Hippocampal formation (tissue), 2 donors: Measurements from ENCODE around the gene KRTAP10-11.
"Not testable (repeated sequence)": the region's sequence is repeated elsewhere in the genome, so short reads cannot be mapped to it uniquely, and the experiment has no call there.

Experiments
- DNase-seq, 2 donors: peaks; one replicate each; lab custom pipeline; 2025; lab: John Stamatoyannopoulos, UW

Gene KRTAP10-11

DNA sequence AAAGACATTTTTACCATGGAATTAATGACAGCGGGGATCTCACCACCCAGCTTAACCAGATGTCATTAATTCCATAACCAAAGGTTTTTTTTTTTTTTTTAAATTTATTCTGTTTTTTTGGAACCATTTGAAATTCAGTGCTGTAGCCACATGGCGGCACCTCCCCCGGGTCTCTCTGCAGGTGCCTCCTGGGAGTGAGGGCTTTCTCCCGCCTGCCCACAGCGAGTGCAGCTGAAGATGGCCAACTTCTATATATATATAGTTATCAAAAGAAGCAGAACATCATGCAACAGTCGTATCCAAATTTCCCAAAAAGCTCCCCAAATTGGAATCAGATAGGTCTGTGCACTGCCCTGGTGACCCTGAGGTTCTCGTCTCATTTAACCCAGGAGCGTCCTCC is 30.7 kb upstream of the KRTAP10-11 start:
- no peak for DNase-seq

DNA sequence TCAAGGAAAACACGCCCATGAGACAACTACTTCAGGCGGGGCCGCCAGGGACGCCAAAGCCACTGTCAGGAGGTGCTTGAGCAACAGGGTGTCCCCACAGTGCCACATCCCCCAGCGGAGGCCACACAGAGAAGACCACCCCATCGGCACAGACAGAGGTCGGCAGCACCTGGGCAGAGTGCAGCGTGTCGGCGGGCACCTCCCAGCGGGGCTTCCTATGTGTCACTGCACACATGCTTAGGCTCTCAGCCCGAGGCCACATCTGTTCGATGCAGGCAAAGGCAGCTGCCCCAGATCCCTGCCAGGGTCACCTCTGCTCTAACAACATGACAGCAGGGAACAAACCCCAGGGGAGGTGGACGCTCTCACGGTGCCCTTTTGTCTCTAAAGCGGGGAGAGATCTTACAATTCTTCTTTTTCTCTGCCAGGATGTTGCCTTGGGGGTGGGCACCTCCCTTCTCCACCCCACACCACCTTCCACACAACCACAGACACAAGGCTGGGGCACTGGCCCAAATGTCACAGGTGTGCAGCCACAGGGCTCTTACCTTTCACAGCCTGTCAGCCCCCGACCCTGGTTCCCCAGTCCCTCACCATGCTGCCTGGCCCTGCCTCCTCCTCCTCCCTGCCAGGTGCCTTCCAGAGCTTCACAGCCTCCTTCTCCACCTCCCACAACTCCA is 30.2 kb upstream of the KRTAP10-11 start:
- DNase-seq, result no peak

DNA sequence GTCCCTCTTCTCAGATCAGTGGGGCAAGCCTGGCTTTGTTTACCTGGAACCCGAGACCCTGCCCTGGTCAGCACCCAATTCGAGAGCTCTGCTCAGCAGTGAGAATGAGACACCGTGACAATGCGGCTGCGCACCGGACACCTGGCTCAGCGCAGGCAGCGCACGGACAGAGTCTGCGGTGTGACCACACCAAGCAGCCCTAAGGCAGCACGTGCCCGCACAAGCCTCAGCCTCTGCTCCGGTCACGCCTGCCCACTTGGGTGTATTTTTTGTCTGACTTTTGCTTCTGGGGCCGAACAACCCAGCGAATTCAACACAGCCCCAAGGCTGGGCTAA is 29.7 kb upstream of the KRTAP10-11 start:
- DNase-seq, result no peak

DNA sequence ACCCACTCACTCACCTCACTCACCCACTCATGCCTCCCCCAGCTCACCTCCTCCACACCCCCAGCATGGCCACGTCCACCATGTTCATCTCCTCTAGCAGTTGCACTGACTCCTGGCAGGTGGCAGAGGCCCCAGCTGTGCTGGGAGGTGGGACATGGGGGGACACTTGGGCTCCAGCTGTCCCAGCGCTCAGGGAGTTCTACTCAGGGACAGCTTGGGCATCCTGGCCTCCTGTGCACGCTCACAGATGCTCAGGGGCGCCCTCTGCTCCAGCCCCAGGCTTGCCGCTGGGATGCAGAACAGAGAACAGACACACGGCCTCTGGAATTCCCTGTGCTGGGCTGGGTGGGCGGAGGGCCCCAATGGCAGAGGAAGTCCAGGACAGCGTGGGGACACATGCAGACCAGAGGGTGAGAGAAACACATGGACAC is 29.1 kb upstream of the KRTAP10-11 start:
- no peak for DNase-seq

DNA sequence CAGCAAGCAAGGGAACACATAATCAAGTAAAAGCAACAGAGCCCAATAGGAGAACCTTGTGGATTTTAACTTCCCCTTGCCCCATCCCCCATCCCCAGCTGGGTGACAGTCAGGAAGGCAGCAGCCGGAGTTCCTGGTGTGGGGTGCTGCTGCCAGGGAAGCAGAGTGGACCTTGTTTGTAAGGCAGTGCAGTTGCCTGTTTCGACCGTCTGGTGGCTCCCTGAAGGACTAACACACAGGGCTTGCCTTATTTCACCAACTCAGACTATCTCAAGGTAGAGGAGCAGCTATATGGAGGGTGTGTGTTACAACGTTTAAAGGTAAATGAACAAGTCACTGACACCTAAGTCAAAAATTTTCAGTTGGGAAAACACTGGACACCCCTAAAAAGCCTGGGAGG is 27.7 kb upstream of the KRTAP10-11 start:
- DNase-seq, result no peak

DNA sequence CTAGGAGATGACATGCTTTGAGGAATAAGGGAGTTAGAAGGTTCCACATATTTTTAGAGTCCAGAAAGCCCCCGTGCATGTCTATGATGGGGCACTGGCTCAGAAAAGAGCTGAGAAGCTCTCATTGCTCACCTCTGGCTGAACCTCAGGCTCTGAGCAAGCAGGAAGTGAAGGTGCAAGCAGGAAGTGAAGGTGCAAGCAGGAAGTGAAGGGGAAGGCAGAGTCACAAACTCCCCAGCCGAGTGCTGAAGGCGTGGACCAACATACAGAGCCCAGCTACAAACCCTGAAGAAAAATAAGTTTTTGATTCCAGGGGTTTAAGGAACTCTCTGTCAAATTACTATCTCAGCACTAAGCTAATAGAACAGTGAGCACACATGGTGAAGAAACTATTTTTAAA is 27.3 kb upstream of the KRTAP10-11 start:
- DNase-seq, result no peak

DNA sequence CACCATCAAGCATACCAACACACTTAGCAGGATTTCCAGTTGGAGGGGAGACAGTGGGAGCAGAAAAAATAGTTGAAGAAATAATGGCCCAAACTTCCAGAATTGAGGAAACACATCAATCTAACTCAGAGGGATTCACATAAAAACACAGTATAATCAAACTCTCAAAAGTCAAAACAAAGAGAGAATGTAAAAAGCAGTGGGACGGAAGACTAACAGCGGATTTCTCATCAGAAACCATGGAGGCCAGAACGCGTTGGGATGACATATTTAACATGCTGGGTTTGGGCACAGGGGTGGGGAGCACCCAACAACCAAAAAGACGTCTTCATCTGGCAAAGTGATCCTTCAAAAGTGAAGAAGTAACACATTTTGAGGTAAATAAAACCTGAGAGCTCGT is 26.3 kb upstream of the KRTAP10-11 start:
- DNase-seq, result no peak

DNA sequence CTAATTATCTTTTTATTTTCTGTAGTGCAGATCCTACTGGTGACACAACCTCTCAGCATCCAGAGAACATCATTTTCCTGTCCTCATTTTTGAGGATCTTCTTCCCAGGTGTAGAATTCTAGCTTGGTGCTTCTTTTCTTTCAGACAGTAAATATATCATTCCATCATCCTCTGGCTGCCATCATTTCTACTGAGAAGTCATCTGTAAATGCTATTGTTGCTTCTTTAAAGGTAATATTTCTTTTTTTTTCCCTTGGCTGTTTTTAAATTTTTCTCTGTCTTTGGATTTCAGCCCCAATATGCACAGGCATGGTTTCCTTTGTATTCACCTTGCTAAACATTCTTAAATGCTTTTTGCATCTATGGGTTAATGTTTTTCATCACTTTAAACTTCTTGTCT is 22.6 kb upstream of the KRTAP10-11 start:
- DNase-seq, result no peak

DNA sequence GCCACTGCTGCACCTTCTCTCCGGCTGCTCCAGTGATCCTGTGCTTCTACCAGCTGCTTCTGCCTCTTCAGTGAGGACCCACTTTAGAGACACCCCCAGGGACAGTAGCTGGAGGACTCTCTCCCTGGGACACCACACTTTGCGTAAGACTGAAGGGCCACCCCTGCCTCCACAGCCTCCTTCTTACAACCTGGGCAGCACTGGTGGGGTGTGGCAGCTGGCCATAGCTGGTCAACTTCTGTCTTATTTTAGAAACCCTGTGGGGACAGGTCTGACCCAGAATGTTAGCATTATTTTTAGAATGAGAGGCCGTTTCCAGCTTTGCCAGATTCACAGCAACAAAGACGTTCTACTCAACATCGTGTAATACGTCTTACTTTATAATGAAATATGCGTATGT is 20.5 kb upstream of the KRTAP10-11 start:
- DNase-seq, result no peak

DNA sequence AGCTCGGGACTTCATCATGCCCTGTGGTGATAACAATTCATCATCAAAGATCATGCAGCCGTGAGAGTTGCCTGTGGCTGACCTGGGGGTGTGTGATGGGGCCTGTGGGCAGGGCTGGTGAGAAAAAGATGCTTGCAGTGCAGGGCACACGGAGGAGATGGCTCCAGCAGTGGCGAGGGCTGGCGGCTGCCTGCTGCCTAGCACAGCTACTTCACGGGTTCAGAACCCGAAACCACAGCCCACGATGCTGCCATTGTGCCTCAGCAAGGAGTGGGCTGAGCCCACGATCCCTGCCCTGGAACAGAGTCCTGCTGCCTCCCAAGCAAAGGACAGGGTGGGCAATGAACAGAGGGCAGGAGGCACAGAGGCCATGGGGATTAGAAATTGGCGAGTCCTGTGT is 20.0 kb upstream of the KRTAP10-11 start:
- no peak for DNase-seq

DNA sequence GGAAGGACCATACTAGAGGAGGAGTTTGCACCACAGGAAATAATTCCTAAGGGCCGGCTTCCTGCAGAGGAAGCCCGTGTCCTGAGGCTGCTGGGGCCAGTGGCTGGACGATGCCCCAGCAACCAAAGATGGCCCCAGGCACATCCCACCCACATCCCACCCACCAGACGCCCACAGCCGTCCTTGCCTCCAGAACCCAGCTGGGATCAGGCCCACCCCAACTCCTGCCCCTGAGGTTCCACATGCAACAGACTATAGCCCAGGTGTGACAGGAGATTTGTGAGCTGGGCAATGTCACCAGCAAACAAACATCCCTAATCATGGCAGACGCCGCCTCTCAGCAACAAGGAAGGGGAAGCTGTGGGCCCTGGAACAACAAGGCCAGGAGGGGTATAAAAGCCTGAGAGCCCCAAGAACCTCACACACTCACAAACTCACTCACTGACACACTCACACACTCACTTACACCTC is 19.5 kb upstream of the KRTAP10-11 start, which contains the start of gene KRTAP10-9:
KRTAP10-9 (plus strand) TSS at position 421 of the 471 bp plus-strand sequence. CDS start 79 bp downstream, outside the sequence.
- DNase-seq, result no peak

DNA sequence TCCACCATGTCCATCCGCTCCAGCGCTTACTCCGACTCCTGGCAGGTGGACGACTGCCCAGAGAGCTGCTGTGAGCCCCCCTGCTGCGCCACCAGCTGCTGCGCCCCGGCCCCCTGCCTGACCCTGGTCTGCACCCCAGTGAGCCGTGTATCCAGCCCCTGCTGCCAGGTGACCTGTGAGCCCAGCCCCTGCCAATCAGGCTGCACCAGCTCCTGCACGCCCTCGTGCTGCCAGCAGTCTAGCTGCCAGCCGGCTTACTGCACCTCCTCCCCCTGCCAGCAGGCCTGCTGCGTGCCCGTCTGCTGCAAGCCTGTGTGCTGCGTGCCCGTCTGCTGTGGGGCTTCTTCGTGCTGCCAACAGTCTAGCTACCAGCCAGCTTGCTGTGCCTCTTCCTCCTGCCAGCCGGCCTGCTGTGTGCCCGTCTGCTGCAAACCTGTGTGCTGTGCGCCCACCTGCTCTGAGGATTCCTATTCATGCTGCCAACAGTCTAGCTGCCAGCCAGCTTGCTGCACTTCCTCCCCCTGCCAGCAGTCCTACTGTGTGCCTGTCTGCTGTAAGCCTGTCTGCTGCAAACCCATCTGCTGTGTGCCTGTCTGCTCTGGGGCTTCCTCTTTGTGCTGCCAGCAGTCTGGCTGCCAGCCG is 18.9 kb upstream of the KRTAP10-11 start:
- DNase-seq, result not testable (repeated sequence)

DNA sequence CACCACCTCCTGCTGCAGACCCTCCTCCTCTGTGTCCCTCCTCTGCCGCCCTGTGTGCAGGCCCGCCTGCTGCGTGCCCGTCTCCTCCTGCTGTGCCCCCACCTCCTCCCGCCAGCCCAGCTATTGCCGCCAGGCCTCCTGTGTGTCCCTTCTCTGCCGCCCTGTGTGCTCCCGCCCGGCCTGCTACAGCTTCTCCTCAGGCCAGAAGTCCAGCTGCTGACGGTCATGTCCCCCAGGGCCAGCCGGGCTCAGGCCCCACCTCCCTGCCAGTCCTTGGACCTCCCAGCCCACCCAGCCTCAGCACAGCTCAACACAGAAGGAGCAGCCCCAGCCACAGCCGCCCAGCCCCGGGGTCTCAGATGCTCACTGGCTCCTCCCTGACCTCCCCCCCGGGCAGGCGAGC is 18.4 kb upstream of the KRTAP10-11 start:
- not testable (repeated sequence) for DNase-seq

DNA sequence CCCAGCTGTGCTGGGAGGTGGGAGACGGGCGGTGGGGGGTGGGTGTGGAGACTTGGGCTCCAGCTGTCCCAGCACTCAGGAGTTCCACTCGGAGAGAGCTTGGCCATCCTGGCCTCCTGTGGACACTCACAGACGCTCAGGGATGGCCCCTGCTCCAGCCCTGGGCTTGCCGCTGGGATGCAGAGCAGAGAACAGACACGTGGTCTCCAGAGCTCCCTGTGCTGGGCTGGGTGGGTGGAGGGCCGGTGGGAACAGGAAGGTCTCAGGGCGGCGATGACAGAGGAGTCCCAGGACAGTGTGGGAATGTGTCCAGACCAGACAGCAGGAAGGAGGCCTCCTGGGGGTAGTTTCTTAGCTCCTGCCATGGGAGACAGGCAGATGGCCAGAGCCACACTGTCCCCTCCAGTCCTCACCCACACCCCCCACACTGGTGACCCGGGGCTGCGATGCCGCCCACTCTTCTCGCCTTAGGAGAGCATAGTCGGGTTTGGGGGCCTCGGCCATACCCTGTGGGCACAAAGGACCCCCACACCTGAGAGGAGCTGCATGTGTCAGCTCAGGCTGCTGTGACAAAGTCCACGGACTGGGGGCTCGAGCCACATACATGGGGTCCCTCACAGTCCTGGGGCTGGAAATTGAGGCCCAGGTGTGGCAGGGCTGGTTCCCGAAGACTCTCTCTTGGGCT is 17.4 kb upstream of the KRTAP10-11 start:
- DNase-seq, result no peak

DNA sequence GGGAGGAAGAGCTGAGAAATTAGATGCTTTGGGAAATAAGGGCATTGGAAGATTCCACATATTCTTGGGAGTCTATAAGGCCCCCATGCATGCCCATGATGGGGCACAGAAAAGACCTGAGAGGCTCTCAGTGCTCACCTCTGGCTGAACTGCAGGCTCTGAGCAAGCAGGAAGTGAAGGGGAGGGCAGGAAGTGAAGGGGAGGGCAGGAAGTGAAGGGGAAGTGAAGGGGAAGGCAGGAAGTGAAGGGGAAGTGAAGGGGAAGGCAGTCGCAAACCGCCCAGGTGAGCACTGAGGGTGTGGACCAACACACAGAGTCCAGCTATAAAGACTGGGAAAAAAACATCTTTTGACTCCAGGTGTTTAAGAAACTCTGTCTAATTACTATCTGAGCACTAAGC is 15.8 kb upstream of the KRTAP10-11 start:
- DNase-seq, result no peak

DNA sequence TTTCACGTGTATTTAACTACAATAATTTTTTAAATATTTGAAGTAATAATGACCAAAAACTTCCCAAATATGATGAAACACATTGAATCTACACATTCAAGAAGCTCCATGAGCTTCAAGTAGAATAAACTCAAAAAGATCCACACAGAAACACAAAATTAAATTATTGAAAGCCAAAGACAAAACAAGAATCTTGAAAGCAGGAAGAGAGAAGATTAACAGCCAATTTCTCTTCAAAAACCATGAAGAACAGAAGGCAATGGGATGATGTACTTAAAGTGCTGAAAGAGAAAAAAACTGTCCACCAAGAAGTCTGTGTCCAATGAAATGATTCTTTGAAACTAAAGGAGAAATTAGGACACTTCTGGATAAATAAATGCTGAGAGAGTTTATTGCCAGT is 14.1 kb upstream of the KRTAP10-11 start:
- no peak for DNase-seq

DNA sequence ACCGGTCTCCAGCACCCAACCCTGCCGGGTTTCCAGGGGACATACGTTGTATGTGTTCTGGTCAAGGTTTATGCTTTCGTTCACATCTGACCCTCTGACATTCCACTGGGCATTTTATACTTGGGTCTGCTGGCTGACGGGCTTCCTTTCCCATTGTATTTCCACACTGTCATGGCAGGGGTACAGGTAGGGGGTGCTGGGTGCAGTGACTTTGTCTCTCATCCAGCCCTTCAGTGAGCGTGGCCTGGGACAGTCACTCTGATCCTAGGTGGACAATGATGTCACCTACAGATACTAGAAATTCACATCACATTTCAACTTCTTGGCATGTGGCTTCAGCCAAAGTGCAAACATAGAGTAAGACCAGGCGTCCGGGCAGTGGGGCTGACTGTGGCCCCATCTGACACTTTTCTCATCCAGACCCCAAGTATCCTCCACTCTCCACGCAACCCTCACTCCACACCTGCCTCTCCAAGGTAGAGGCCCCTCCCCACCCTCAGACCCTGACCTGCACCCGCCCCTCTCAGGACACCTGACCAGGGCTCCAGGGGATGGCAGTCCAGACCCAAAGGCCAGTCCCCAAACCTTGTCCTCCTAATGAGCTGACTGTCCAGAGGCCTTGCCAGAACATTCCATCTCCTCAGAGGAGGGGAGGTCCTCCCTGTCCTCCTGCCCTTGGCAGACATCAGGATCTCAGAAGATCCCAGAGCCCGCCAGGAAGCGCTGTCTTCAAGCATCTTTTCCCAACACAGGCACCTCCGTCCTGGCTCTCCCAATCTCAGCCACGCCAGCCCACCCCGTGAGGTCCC is 9.8 kb upstream of the KRTAP10-11 start:
- DNase-seq, result no peak

DNA sequence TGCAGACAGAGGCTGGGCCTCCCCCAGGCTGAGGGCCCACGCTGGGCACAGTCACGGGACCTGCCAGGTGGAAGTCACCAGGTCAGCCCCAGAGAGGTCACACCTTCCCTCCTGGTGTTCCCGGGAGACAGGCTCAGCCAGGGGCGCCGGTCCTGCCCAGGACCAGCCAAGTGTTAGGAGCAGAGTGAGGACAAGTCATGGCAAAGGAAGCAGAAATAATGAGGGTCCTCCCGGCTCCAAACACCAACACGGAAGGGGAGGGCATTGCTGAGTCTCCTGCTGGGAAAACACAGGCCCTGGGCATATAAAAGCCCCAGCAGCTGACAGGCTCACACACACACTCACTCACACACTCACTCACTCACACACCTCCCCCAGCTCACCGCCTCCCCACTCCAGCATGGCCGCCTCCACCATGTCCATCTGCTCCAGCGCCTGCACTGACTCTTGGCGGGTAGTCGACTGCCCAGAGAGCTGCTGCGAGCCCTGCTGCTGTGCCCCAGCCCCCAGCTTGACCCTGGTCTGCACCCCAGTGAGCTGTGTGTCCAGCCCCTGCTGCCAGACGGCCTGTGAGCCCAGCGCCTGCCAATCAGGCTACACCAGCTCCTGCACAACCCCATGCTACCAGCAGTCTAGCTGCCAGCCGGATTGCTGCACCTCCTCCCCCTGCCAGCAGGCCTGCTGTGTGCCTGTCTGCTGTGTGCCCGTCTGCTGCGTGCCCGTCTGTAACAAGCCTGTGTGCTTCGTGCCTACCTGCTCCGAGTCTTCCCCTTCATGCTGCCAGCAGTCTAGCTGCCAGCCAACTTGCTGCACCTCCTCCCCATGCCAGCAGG is 9.0 kb upstream of the KRTAP10-11 start, which contains the start of gene KRTAP10-10:
KRTAP10-10 (plus strand) TSS at position 339 of the 833 bp plus-strand sequence; CDS start at position 401, 62 bp downstream.
- no peak for DNase-seq

DNA sequence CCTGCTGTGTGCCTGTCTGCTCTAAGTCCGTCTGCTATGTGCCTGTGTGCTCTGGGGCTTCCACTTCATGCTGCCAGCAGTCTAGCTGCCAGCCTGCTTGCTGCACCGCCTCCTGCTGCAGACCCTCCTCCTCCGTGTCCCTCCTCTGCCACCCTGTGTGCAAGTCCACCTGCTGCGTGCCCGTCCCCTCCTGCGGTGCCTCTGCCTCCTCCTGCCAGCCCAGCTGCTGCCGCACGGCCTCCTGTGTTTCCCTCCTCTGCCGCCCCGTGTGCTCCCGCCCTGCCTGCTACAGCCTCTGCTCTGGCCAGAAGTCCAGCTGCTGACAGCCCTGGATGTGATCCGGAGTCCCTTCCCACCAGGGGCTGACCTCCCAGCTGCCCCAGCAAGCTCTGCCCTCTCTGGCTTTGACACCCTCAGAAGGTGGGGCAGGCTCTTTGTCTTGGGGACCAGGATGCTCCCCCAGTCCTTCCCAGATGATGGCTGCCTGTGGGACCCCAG is 8.3 kb upstream of the KRTAP10-11 start:
- not testable (repeated sequence) for DNase-seq

DNA sequence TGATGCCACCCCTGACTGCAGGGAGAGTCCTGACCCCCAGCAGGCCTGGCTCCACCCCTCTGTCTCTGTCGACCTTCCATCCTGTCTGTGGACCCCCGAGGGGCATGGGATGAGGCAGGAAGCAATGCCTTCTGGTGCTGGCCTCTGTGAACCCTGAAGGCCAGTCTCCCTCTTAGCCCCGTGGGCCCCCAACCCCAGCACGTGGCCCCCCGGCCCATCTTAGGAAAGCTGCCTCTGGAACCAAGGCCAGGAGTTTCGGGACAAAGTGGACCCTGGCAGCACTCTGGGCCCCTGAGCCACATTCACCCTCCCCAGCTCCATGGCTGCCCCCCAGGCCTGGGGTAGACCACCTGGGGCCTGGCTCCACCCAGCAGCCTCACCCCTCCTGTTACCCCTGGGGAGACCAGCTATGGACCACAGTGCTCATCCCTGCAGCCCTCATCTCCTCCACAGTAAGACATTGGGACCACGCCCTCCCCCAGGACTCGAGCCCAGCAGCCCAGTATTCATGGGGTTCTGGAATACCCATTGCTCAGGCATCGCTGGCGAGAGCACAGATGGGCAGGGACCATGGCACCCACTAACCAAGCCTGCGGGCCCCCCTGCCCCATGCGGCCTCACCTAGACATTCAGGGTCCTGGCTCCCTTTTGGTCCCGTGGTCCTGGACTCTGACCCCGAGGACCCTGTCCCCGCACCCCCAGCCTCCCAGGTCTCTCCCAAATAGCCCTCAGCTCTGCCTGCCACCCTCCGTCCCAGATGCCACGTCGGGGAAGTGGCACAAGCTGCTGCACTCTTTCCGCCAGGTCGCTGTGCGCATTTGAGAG is 7.5 kb upstream of the KRTAP10-11 start:
- not testable (repeated sequence) for DNase-seq
